ENCODE data around the gene METTL26.

DNA sequence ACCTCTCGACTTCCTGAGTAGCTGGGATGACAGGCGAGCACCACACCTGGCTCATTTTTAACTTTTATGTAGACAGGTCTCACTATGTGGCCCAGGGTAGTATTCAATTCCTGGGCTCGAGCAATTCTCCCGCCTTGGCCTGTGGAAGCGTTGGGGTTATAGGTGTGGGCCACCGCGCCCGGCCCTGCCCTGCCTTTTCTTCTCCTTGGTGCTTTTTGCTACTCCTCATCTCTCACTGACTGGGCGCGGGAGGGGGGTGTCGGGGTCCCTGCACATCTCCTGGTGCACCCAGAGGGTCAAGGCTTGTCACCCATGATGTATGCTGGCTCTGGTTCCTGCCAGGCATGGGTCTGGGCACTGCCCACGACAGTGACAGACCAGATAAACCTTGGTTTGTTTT is 8.5 kb upstream of the METTL26 start:
- TF ChIP-seq CTCF (IDR thresholded peaks at IDR 0.05) = no peak
- TF ChIP-seq EZH2 (IDR thresholded peaks at IDR 0.05) = no peak
